ENCODE measurements around the gene FGF22.

FGF22 gene

GRCh38 chr19:680287-681028 is 40.8 kb downstream of the FGF22 start:
- DNase-seq (ENCODE audit: low spot score): peak; percentile 94

GRCh38 chr19:681029-682019 is 41.6 kb downstream of the FGF22 start:
- DNase-seq (ENCODE audit: low spot score): no peak

GRCh38 chr19:682678-683320 is 43.1 kb downstream of the FGF22 start:
- no peak for DNase-seq (ENCODE audit: low spot score)

GRCh38 chr19:685454-685931 is 45.8 kb downstream of the FGF22 start:
- DNase-seq (ENCODE audit: low spot score): no peak

GRCh38 chr19:686589-687297 is 47.1 kb downstream of the FGF22 start:
- DNase-seq (ENCODE audit: low spot score): no peak

GRCh38 chr19:687569-688166 is 48.0 kb downstream of the FGF22 start:
- no peak for DNase-seq (ENCODE audit: low spot score)

GRCh38 chr19:688214-688613 is 48.5 kb downstream of the FGF22 start:
- DNase-seq (ENCODE audit: low spot score): no peak

GRCh38 chr19:688992-689391 is 49.3 kb downstream of the FGF22 start:
- DNase-seq (ENCODE audit: low spot score): no peak

GRCh38 chr19:690203-690602 is 50.5 kb downstream of the FGF22 start:
- no peak for DNase-seq (ENCODE audit: low spot score)
